Keratinocyte (primary cell): ENCODE results near the gene SHISA7.

Experiments used
- CTCF ChIP-seq, 3 experiments: IDR thresholded peaks in 1 of 3; conservative IDR thresholded peaks in 1 of 3; optimal IDR thresholded peaks in 1 of 3; 2 replicates in 2 of 3; 3 replicates in 1 of 3; pipeline versions ENCODE3 to v1.5.1; 2011; ENCODE audit warnings: low read length in 3 of 3, mild to moderate bottlenecking in 3 of 3, moderate library complexity in 2 of 3, control low read depth in 1 of 3, inconsistent platforms in 1 of 3; ENCODE audit not compliant: insufficient read depth in 2 of 3; ENCODE audit errors: extremely low read depth in 1 of 3
- EZH2 ChIP-seq: IDR thresholded peaks from one replicate; pipeline ENCODE4 v1.6.1; 2012; ENCODE audit warnings: inconsistent platforms, mild to moderate bottlenecking, low read length, moderate library complexity

GRCh38 chr19:55405638-55406037 is 37.5 kb downstream of the SHISA7 start:
- TF ChIP-seq CTCF (optimal IDR thresholded peaks at IDR 0.05 in 1 of 3, IDR thresholded peaks at IDR 0.05 in 1 of 3, conservative IDR thresholded peaks at IDR 0.05 in 1 of 3; ENCODE audit: extremely low read depth in 1 of 3, insufficient read depth in 2 of 3, low read length in 3 of 3), result no peak
- TF ChIP-seq EZH2, result no peak
